Stimulated activated CD8-positive, alpha-beta memory T cell treated with anti-CD3 and anti-CD28 coated beads, Interleukin-12 subunit alpha, Interleukin-12 subunit beta, amount 100 ng/mL, for 4 hours (primary cell): Measurements from ENCODE around the gene MFAP3L.

Source experiments
- DNase-seq: peaks from one replicate; pipeline ENCODE4 v3.0.0-alpha.2; 2020; ENCODE audit warnings: low read depth

MFAP3L gene

GRCh38 chr4:169941141-169941540, 85.1 kb downstream of the MFAP3L start:
- no peak for DNase-seq

DNA sequence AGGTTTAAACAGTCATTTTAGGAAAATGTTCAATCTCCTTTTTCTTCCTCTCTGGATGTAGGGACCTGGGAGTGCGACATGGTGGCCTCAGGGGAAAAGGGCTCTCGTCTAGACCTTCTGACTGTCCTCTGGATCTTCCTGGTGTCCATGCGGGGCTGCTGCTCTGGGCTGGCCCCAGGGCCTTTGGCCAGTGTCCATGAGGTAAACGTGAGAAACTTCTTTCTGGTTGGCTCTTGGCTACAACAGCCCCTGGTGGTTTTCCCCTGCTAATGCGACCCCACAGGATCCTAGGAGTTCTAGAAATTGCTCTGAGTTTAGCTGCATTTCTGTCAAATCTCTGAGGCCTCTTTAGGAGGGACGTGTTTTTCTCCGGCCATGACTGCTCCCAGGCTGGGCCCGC, 85.7 kb downstream of the MFAP3L start:
- DNase-seq = no peak
